HepG2 (cell line): ENCODE data around the gene TMEM41B. TPM values are rescaled to one million over a fixed set of nuclear protein-coding genes. Genes with fewer than 3 reads are reported as not detected.

Source experiments
- ARNT2 ChIP-seq: sonication (generic); formaldehyde crosslinking; IDR thresholded peaks from 2 replicates; pipeline ENCODE4 v1.8.0; 2022; ENCODE audit warnings: mild to moderate bottlenecking, low read depth, missing genetic modification reagents, moderate library complexity
- DPF2 ChIP-seq: sonication (generic); formaldehyde crosslinking; IDR thresholded peaks from 2 replicates; pipeline ENCODE4 v1.4.0; 2020; ENCODE audit warnings: mild to moderate bottlenecking, low read depth, missing genetic modification reagents, borderline replicate concordance
- ELF1 ChIP-seq: sonication (generic); formaldehyde crosslinking; IDR thresholded peaks from 2 replicates; pipeline ENCODE4 v1.4.0; 2020; ENCODE audit warnings: missing genetic modification reagents
- GABPB1 ChIP-seq: IDR thresholded peaks from 2 replicates; pipeline ENCODE4 v1.6.1; 2016; ENCODE audit warnings: mild to moderate bottlenecking, missing genetic modification reagents, moderate library complexity, missing compliant biosample characterization
- GATAD2A ChIP-seq: IDR thresholded peaks from 2 replicates; pipeline ENCODE4 v1.6.1; 2016
- HDAC1 ChIP-seq: sonication (generic); formaldehyde crosslinking; IDR thresholded peaks from 2 replicates; pipeline ENCODE4 v1.5.1; 2020; ENCODE audit warnings: mild to moderate bottlenecking, missing genetic modification reagents
- MLX ChIP-seq: IDR thresholded peaks from 2 replicates; pipeline ENCODE4 v1.6.1; 2016
- NR2C2 ChIP-seq: sonication (generic); formaldehyde crosslinking; IDR thresholded peaks from 2 replicates; pipeline ENCODE4 v1.4.0; 2020; ENCODE audit warnings: missing genetic modification reagents, mild to moderate bottlenecking, moderate library complexity, borderline replicate concordance
- ZNF142 ChIP-seq: sonication (generic); formaldehyde crosslinking; IDR thresholded peaks from 2 replicates; pipeline ENCODE4 v1.4.0; 2020; ENCODE audit warnings: missing genetic modification reagents
- ZNF256 ChIP-seq: sonication (generic); formaldehyde crosslinking; conservative IDR thresholded peaks from 2 replicates; pipeline ENCODE4 v1.4.0; 2020; ENCODE audit warnings: missing genetic modification reagents
- ZNF362 ChIP-seq: sonication (generic); formaldehyde crosslinking; IDR thresholded peaks from 2 replicates; pipeline ENCODE4 v1.4.0; 2020; ENCODE audit warnings: missing genetic modification reagents, mild to moderate bottlenecking, borderline replicate concordance
- ZNF574 ChIP-seq: sonication (generic); formaldehyde crosslinking; IDR thresholded peaks from 2 replicates; pipeline ENCODE4 v1.4.0; 2020; ENCODE audit warnings: missing genetic modification reagents
- polyA plus RNA-seq, 8 experiments: library from polyadenylated mRNA; depleted of rRNA in 3 of 8; stranded (reverse) in 7 of 8; unstranded in 1 of 8; fragments of >200 nt; fragmentation: Illumina TruSeq in 4 of 8; extraction: Trizol in 4 of 8; gene quantifications; 2 replicates each; pipeline versions ENCODE4 v1.2.1 to v1.2.3, GENCODE V29; 2011 to 2016; ENCODE audit warnings: low read depth in 4 of 8, missing spikeins in 1 of 8, mixed read lengths in 1 of 8; ENCODE audit not compliant: insufficient read depth in 1 of 8
- total RNA-seq, 5 experiments: library from RNA; depleted of rRNA; stranded (reverse); fragments of >200 nt; fragmentation: Illumina TruSeq; extraction: Trizol; gene quantifications; 2 replicates each; pipeline ENCODE4 v1.2.3, GENCODE V29; 2016; ENCODE audit warnings: low read depth in 1 of 5

Gene TMEM41B
- total and polyA plus RNA-seq, 2 of the 13 experiments (the other 11 are each of a cell fraction or from before 2014, with no cell fraction given): 36.8 to 48.1 TPM

GRCh38 chr11:9362393-9362863 lies 48.0 kb upstream of the TMEM41B start (continued):
- no peak for TF ChIP-seq ZNF142
- 0 out of 2 replicates have a peak, but pooled peaks have one; percentile 38 for TF ChIP-seq HDAC1 (CRISPR knock-in tag)
- TF ChIP-seq DPF2 (CRISPR knock-in tag): 0 out of 2 replicates have a peak, but pooled peaks have one; percentile 41
- TF ChIP-seq NR2C2: peak; percentile 54; the same call in 1 of the 2 replicates
- no peak for TF ChIP-seq ZNF256 (CRISPR knock-in tag)
- TF ChIP-seq GATAD2A (CRISPR knock-in tag): peak; percentile 62
- TF ChIP-seq MLX (CRISPR knock-in tag): no peak
- no peak for TF ChIP-seq ELF1 (CRISPR knock-in tag)
- TF ChIP-seq ARNT2 (CRISPR knock-in tag): no peak
- TF ChIP-seq GABPB1: no peak
- peak; percentile 40; the same call in 1 of the 2 replicates for TF ChIP-seq ZNF574 (CRISPR knock-in tag)
- peak; percentile 15; the same call in 1 of the 2 replicates for TF ChIP-seq ZNF362 (CRISPR knock-in tag)
